HG03521 (cell line): ENCODE data around the gene DKK2.
"Not testable (repeated sequence)": the region's sequence is repeated elsewhere in the genome, so short reads cannot be mapped to it uniquely, and the experiment has no call there.

Experiments used
- ATAC-seq: cut with Tn5 transposase; IDR thresholded peaks from one replicate; pipeline ENCODE4 v1.9.1; 2021; ENCODE audit warnings: mild to moderate bottlenecking, moderate library complexity; ENCODE audit not compliant: unreplicated experiment

DKK2 gene

GRCh38 chr4:106914223-106914622 is 121.9 kb downstream of the DKK2 start:
- no peak for ATAC-seq

- no peak for ATAC-seq
Measured at GRCh38 chr4:106909486-106910188, 126.5 kb downstream of the DKK2 start.

GRCh38 chr4:106908049-106908448 is 128.1 kb downstream of the DKK2 start:
- not testable (repeated sequence) for ATAC-seq

- no peak for ATAC-seq
Measured at GRCh38 chr4:106907216-106907615, 128.9 kb downstream of the DKK2 start.

- ATAC-seq = no peak
Measured at GRCh38 chr4:106906728-106907127, 129.4 kb downstream of the DKK2 start.

GRCh38 chr4:106898621-106899230 is 137.4 kb downstream of the DKK2 start:
- ATAC-seq = peak; percentile 56

- ATAC-seq = no peak
Measured at GRCh38 chr4:106893903-106894302, 142.2 kb downstream of the DKK2 start.

- ATAC-seq = no peak
Measured at GRCh38 chr4:106893395-106893881, 142.7 kb downstream of the DKK2 start.

GRCh38 chr4:106892786-106893185 is 143.3 kb downstream of the DKK2 start:
- ATAC-seq = no peak

- no peak for ATAC-seq
Measured at GRCh38 chr4:106875340-106875739, 160.8 kb downstream of the DKK2 start.
